IPS DF 4.7 (cell line): ENCODE measurements around the gene INF2.
A peak's percentile ranks its signal among the peaks of the same experiment; 100 is the strongest.
"Not testable (repeated sequence)": the region's sequence is repeated elsewhere in the genome, so short reads cannot be mapped to it uniquely, and the experiment has no call there.

ENCODE experiments used
- DNase-seq: peaks from one replicate; pipeline ENCODE4 v3.0.0-alpha.2; 2013; ENCODE audit warnings: low spot score; ENCODE audit errors: extremely low read depth

Gene INF2

DNA sequence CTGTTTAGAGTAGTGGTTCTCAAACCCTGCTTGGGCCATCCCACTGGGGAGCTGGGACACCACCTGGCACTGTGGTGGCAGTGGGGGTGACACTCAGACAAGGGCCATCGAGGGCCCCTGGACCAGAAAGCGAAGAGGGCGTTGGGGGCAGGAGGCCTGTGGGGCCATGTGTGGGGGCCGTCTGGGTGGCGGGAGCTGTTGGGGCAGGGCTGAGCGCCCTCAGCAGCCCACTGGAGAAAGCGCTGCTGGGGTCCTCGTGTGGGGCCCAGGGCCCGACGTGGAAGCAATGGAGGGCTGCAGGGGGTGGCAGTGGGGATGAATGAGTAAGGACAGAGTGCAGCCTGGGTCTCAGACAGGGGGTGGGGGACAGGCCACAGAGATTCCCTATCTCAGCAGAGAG, 28.7 kb downstream of the INF2 start:
- no peak for DNase-seq

DNA sequence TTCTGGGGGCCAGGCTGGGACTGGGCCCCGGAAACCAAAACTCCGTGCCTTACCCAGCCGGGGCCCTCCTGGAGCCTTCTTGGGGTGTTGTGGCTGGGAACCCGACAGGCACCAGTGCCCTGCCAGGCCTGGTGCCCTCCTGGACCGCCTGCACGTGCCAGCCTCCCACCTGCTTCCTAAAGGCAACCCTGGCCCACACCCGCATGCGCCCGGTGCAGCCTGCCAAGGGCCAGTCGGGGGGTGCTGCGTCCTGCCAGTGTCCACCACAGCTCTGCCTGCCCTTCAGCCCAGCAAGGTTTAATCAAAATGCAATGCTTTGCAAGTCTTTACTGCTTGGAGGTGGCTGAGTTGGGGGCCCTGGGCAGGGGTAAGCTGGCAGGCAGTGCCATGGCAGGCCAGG, 29.5 kb downstream of the INF2 start:
- no peak for DNase-seq

GRCh38 chr14:104719343-104719742, 29.9 kb downstream of the INF2 start:
- no peak for DNase-seq

GRCh38 chr14:104721505-104722431, 32.4 kb downstream of the INF2 start:
- DNase-seq = no peak

DNA sequence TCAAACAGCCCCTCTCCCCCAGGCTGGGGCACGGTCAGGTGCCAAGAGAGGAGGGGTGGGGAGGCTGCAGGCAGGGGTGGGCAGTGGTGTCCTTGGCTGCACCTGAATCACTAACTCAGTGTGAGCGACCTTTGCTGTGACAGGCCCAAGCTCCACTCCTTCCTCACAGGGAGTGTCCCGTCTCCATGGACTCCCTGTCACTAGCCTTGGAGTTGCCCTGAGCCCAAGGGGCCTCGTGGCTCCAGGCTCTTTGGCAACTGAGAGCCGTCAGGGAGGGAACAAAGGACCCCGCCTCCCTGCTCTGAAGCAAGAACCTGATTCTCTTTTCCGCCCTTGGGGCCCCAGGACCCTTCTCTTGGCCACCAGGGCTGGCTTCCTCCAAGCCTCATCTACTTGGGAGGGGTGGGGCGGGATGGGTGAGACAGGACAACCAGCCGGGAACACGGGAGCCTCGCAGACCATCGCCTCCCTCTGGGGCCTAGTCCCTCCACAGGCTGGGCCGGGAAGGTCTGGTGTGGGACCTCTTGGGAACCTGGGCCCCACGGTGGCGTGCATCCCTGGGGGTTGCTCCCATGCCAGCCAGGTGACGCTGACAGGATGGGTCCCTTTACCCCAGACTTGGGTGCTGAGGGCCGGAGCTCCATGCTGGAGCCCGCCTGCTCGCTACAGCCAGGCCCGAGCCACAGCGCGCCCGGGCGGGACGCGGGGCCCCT, 33.7 kb downstream of the INF2 start:
- no peak for DNase-seq

GRCh38 chr14:104723651-104724406, 34.4 kb downstream of the INF2 start, which contains the start of gene ADSS1:
Gene ADSS1 (plus strand): TSS chr14:104724229. CDS start chr14:104724271, 42 bp downstream.
- no peak for DNase-seq

DNA sequence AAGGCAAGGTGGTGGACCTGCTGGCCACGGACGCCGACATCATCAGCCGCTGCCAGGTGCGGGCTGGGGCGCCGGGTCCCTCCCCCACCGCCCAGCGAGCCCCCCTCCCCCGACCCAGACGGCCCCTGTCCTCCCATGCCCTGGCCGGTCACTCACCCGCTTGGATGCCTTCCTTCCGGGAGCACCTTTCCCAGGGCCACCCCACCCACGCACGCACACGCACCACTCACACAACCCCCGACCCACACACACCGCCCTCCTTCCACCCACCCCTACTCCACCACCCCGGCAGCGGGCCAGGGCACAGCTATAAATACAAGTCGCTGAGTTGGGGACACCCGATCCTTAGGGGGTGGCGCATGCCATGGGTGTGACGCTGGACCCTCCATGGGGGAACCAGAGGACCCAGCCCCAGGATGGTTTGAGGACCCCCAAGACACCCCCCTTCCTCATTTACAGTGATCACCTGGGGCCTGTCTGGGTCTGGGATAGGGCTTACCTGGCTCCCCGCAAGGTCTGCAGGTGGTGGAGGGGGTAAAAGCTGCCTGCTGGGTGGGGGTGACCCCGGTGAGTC, 35.1 kb downstream of the INF2 start:
- DNase-seq = no peak

GRCh38 chr14:104724981-104725771, 35.8 kb downstream of the INF2 start:
- peak; percentile 38 for DNase-seq

- DNase-seq = no peak
These were observed 36.5 kb downstream of the INF2 start for GRCh38 chr14:104725772-104726548.

- DNase-seq = no peak
These were observed 37.4 kb downstream of the INF2 start for GRCh38 chr14:104726600-104727451.

DNA sequence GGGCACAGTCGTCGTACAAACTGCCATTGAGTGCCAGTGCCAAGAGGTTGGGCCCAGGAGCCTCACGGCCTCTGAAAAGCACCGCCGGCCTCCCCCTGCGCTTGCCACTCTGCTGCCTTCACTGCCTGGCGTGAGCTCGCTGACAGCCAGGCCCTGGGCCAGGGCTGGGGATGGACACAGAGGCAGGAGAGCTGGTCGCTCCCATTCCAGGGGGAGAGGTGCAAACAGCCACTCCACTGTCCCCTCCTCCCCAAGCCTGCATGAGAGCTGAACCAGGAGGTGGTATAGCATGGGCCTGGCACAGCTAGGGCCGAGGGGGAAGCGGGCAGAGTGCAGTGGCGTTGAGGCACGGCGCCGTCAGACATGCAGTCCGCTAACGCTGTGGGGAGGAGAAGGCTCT, 39.2 kb downstream of the INF2 start:
- no peak for DNase-seq

DNA sequence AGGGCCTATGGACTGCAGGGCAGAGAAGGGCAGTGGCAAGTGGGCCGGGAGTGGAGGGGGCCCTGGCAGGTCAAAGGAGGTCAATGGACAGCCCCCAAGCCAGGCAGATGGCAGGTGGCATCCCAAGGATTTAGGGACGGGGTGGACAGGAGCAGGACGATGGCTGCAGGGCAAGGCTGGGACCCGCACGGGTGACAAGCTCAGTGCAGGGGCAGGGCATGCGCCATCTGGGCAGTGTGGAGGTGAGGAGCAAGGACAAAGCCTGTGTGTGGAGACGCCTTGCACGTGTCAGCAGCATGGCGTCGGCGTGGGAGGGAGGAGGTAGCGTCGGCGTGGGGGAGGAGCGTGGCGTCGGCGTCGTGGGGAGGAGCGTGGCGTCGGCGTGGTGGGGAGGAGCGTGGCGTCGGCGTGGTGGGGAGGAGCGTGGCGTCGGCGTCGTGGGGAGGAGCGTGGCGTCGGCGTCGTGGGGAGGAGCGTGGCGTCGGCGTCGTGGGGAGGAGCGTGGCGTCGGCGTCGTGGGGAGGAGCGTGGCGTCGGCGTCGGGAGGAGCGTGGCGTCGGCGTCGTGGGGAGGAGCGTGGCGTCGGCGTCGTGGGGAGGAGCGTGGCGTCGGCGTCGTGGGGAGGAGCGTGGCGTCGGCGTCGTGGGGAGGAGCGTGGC, 39.9 kb downstream of the INF2 start:
- not testable (repeated sequence) for DNase-seq

DNA sequence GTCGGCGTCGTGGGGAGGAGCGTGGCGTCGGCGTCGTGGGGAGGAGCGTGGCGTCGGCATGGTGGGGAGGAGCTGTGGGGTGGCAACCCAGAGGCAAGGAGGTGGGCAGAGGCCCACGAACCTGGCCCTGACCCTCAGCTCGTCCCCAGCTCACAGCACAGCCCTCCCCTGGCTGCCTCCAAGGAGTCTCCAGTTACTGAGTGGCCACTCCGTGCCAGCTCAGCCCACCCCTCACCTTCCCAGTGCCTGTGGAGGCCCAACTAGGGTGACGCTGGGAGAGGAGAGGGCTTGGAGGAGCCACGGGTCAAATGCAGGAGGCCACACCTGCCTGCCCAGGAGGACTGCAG, 40.4 kb downstream of the INF2 start:
- no peak for DNase-seq

- no peak for DNase-seq
These were observed 41.1 kb downstream of the INF2 start for GRCh38 chr14:104730487-104730886.

DNA sequence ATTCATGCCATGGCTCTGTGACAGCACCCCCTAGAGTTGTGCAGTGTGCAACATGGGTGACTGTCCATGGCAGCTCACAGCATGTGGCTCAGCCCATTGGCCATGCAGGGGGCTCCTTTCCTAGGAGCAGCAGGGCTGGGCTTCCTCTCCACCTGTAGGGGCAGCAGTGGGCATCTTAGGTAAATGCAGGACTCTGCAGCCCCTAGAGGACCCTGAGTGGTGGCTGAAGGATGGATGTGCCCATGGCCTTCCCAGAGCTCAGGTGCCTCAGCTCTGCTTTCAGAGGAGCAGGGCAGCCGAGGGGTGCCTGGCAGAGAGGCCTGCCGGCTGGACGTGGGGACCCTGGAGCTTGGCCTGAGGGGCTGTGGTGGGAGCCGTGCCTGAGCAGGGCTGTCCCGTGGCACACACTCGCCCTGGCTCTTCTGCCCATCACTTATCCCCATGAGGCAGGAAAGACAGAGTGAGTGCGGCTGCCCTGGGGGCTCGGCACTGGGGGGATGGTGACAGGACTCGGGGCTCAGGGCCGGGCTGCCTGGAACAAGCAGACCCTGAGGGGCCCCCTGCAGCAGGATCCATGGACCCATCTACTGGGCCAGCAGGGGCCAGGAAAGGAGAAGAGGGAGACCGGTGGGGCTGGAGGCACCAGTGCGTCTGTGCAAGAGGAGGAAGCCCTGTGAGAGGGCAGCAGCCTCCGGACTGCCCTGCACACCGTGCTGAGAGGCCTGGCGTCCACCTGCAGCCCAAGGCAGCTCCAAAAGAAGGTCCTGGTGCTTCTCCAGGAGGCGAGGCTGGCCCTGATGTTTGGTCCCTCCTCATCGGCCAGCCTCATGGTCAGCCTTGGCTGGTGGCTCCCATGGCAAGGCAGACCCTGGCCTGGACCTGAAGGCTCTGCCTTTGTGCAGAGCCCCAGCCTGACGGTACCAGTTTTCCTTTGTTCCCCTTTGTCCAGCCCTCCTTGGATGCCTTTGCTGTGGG, 42.2 kb downstream of the INF2 start:
- no peak for DNase-seq

DNA sequence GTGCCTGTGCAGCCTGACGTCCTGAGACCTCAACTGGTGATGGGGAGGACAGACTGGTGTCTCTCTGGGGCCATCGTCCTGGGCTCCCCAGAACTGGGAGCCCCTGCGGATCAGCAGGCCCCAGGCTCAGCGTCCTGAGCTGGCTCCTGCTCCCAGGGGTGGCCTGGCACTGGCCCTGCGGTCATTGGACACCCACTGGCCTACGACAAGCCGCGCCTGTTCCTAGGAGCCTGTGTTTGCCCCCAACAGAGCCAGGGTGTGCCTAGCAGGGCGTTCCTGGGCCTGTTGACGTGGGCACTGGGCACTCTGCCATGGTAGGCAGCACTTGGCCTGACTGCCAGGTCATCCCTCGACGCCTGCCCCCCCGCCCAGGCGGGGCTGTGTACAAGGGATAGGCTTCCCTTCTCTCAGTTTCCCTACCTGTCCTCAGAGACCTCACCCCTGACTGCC, 43.0 kb downstream of the INF2 start:
- DNase-seq = no peak
